Natural killer cell (primary cell): ENCODE measurements around the gene IL10. TPM values are rescaled to one million over a fixed set of nuclear protein-coding genes. Genes with fewer than 3 reads are reported as not detected.

Experiments
- ATAC-seq, 3 donors: fragments of 150-1000 bp in 2 of 3; fragments of 200-7000 bp in 1 of 3; cut with Tn5 transposase; 1 replicate in 1 of 3; 2 replicates in 2 of 3; pipeline ENCODE4 v1.10.0; 2021; ENCODE audit warnings: mild to moderate bottlenecking in 2 of 3, moderate library complexity in 2 of 3
- DNase-seq, 2 donors: peaks; one replicate each; pipeline versions ENCODE4 v3.0.0 to v3.0.0-alpha.2; 2013 to 2021; ENCODE audit warnings: mixed read lengths in 1 of 2
- H3K27ac ChIP-seq: one replicate; pipeline ENCODE4 v1.5.1; 2013; ENCODE audit warnings: mild to moderate bottlenecking, low read length
- H3K27me3 ChIP-seq: one replicate; pipeline ENCODE4 v1.6.1; 2013; ENCODE audit warnings: low read length; ENCODE audit not compliant: control insufficient read depth, insufficient read depth
- H3K36me3 ChIP-seq: one replicate; pipeline ENCODE4 v1.6.1; 2013; ENCODE audit warnings: low read length; ENCODE audit not compliant: control insufficient read depth, insufficient read depth
- H3K4me1 ChIP-seq: one replicate; pipeline ENCODE4 v1.6.1; 2013; ENCODE audit warnings: low read length; ENCODE audit not compliant: control insufficient read depth, insufficient read depth
- H3K4me3 ChIP-seq: one replicate; pipeline ENCODE4 v1.5.1; 2013; ENCODE audit warnings: low read length
- H3K9me3 ChIP-seq: one replicate; pipeline ENCODE4 v1.6.1; 2013; ENCODE audit warnings: low read length; ENCODE audit not compliant: control insufficient read depth, insufficient read depth
- H3K27ac Mint-ChIP-seq, 2 donors: one replicate each; pipeline ENCODE4 v1.8.0; 2022; ENCODE audit warnings: mild to moderate bottlenecking in 2 of 2, mixed read lengths in 2 of 2, moderate library complexity in 1 of 2
- H3K27me3 Mint-ChIP-seq, 2 donors: one replicate each; pipeline ENCODE4 v1.8.0; 2022; ENCODE audit warnings: low read depth in 2 of 2, mixed read lengths in 2 of 2
- H3K36me3 Mint-ChIP-seq: one replicate; pipeline ENCODE4 v1.8.0; 2022; ENCODE audit warnings: mixed read lengths
- H3K4me1 Mint-ChIP-seq, 2 donors: one replicate each; pipeline ENCODE4 v1.8.0; 2022; ENCODE audit warnings: mixed read lengths in 2 of 2
- H3K4me3 Mint-ChIP-seq: one replicate; pipeline ENCODE4 v1.8.0; 2022; ENCODE audit warnings: mild to moderate bottlenecking, moderate library complexity, mixed read lengths
- H3K9me3 Mint-ChIP-seq, 2 donors: one replicate each; pipeline ENCODE4 v1.8.0; 2022; ENCODE audit warnings: mixed read lengths in 2 of 2
- WGBS: methylation state at CpG from one replicate; pipeline ENCODE4 v1.1.7; 2013; ENCODE audit warnings: missing lambda C conversion rate; ENCODE audit not compliant: insufficient coverage; 5-methylcytosine and 5-hydroxymethylcytosine counted together
- intact Hi-C: fragments of 100-400 bp; cut with micrococcal nuclease; formaldehyde crosslinking; loops from one replicate; pipeline ENCODE4 v1.14.2; 2022
- total RNA-seq, 4 donors: library from RNA; stranded (reverse); fragments of 120-200 nt in 1 of 4; gene quantifications; one replicate each; pipeline versions ENCODE4 v1.2.3 to v1.2.4, GENCODE V29; 2013 to 2022
- TF ChIP-seq, protein P1 (sequence below): fragments of 200-600 bp; IDR thresholded peaks from one replicate; pipeline ENCODE4 v1.8.0; 2022; ENCODE audit warnings: antibody characterized with exemption

IL10 gene
- total RNA-seq, 3 donors from 2014 or later (not counting 1 experiment from before 2014, with no cell fraction given), result 1.0 TPM; not detected in 2

- intact Hi-C loops, result loop anchor here (2.0 to 5.0 kb wide), 2 partner anchors 52 to 247 kb away; no protein-coding TSS in a partner anchor
- H3K4me1 Mint-ChIP-seq, result peaks cover 62 to 67% of the 10 kb centered on the region in 2 donors
Measured at GRCh38 chr1:206735553-206736031, 36.7 kb downstream of the IL10 start.

GRCh38 chr1:206734499-206735142 is 37.7 kb downstream of the IL10 start:
- TF ChIP-seq, protein P1, sequence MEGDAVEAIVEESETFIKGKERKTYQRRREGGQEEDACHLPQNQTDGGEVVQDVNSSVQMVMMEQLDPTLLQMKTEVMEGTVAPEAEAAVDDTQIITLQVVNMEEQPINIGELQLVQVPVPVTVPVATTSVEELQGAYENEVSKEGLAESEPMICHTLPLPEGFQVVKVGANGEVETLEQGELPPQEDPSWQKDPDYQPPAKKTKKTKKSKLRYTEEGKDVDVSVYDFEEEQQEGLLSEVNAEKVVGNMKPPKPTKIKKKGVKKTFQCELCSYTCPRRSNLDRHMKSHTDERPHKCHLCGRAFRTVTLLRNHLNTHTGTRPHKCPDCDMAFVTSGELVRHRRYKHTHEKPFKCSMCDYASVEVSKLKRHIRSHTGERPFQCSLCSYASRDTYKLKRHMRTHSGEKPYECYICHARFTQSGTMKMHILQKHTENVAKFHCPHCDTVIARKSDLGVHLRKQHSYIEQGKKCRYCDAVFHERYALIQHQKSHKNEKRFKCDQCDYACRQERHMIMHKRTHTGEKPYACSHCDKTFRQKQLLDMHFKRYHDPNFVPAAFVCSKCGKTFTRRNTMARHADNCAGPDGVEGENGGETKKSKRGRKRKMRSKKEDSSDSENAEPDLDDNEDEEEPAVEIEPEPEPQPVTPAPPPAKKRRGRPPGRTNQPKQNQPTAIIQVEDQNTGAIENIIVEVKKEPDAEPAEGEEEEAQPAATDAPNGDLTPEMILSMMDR, result peak; percentile 84
- peak overlapping the region; percentile 17 for H3K4me3 Mint-ChIP-seq
- intact Hi-C loops, result loop anchor here (1.0 to 5.0 kb wide), 4 partner anchors 53 to 248 kb away; no protein-coding TSS in a partner anchor
- H3K9me3 Mint-ChIP-seq, result no peaks in the 10 kb centered on the region
- ATAC-seq (peak; percentile 49 to 63 (median 63)), DNase-seq (peak; percentile 74 to 90)
- no peaks in the 10 kb centered on the region for H3K27me3 Mint-ChIP-seq
- 64% methylated on average over 9 of the region's 9 CpGs for WGBS
- Histone ChIP-seq H3K27ac (no peak overlapping the region), H3K4me1 (peaks cover 66% of the 10 kb centered on the region), H3K36me3 (peaks cover 35% of the 10 kb centered on the region), H3K9me3 (no peaks in the 10 kb centered on the region), H3K27me3 (no peaks in the 10 kb centered on the region), H3K4me3 (no peak overlapping the region)
- peak overlapping the region; percentile 66 to 92 for H3K27ac Mint-ChIP-seq
- H3K4me1 Mint-ChIP-seq, result peaks cover 63 to 68% of the 10 kb centered on the region in 2 donors
- peaks cover 13% of the 10 kb centered on the region for H3K36me3 Mint-ChIP-seq

More at GRCh38 chr1:206735553-206736031, 36.7 kb downstream of the IL10 start:
- H3K36me3 ChIP-seq, result peaks cover 26% of the 10 kb centered on the region
- H3K36me3 Mint-ChIP-seq, result peaks cover 7% of the 10 kb centered on the region
- peak overlapping the region; percentile 85 to 92 for H3K27ac Mint-ChIP-seq
- H3K27me3 ChIP-seq, result no peaks in the 10 kb centered on the region
- TF ChIP-seq, protein P1, result no peak
- H3K27ac ChIP-seq, result no peak overlapping the region
- DNase-seq (no peak), ATAC-seq (no peak)
- no peaks in the 10 kb centered on the region for H3K9me3 Mint-ChIP-seq
- H3K4me1 ChIP-seq, result peaks cover 64% of the 10 kb centered on the region
- H3K4me3 Mint-ChIP-seq, result no peak overlapping the region
- no peak overlapping the region for H3K4me3 ChIP-seq
- no peaks in the 10 kb centered on the region for H3K9me3 ChIP-seq
- H3K27me3 Mint-ChIP-seq, result no peaks in the 10 kb centered on the region
- 81% methylated on average over 5 of the region's 5 CpGs for WGBS

DNA sequence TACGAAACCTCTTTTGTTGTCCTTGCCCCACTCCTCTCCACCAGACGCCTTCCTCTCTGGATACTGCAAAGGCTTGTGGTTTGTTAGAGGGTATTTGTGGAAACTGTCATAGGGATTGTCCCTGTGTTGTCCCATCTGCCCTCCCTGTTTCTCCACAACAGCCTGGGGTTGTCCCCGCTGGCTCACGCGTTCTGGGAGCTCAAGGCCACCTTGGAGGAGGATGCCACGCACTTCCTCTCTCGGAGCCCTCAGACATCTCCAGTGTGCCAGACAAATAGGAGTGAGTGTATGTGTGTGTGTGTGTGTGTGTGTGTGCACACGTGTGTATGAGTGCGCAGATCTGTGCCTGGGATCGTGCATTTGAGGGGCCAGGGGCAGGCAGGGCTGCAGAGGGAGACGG is 39.3 kb downstream of the IL10 start:
- intact Hi-C loops, result no loop called here
- peaks cover 14% of the 10 kb centered on the region for H3K36me3 Mint-ChIP-seq
- ATAC-seq (no peak), DNase-seq (no peak)
- H3K27me3 Mint-ChIP-seq, result no peaks in the 10 kb centered on the region
- Histone ChIP-seq H3K36me3 (peaks cover 43% of the 10 kb centered on the region), H3K4me3 (no peak overlapping the region), H3K27ac (no peak overlapping the region), H3K27me3 (no peaks in the 10 kb centered on the region), H3K9me3 (no peaks in the 10 kb centered on the region), H3K4me1 (peaks cover 66% of the 10 kb centered on the region)
- peaks cover 63 to 68% of the 10 kb centered on the region in 2 donors for H3K4me1 Mint-ChIP-seq
- no peak overlapping the region for H3K4me3 Mint-ChIP-seq
- no peaks in the 10 kb centered on the region for H3K9me3 Mint-ChIP-seq
- WGBS, result 93% methylated on average over 10 of the region's 11 CpGs
- TF ChIP-seq, protein P1, result no peak
- peak overlapping the region in 1 of 2 donors; percentile 8 for H3K27ac Mint-ChIP-seq
